Mesenteric fat pad (tissue), 1 donor: Measurements from ENCODE around the gene APOO. TPM values are rescaled to one million over a fixed set of nuclear protein-coding genes. Genes with fewer than 3 reads are reported as not detected.
"Not testable (repeated sequence)": the region's sequence is repeated elsewhere in the genome, so short reads cannot be mapped to it uniquely, and the experiment has no call there.

Source experiments
- DNase-seq: peaks from one replicate; pipeline ENCODE4 v3.0.0-alpha.2; 2020; ENCODE audit warnings: low spot score
- total RNA-seq: library from RNA; stranded (reverse); fragmentation: NEBNext Ultra II Directional; extraction: Animal tissue kit (Norgen Biotek cat#: 25700); gene quantifications from one replicate; pipeline ENCODE4 v1.2.1, GENCODE V29; 2021
- donor health status: DM: yes; HTN: yes; CAD: no.

APOO gene
- total RNA-seq, 1 donor from 2014 or later, result 21.6 TPM

- DNase-seq, result no peak
Measured at GRCh38 chrX:23904096-23904495, 3.6 kb downstream of the APOO start.

- no peak for DNase-seq
Measured at GRCh38 chrX:23902419-23902818, 5.3 kb downstream of the APOO start.

GRCh38 chrX:23901805-23902204 lies 5.9 kb downstream of the APOO start:
- no peak for DNase-seq

GRCh38 chrX:23901060-23901459 lies 6.7 kb downstream of the APOO start:
- DNase-seq, result no peak

- no peak for DNase-seq
Measured at GRCh38 chrX:23900220-23900797, 7.4 kb downstream of the APOO start.

GRCh38 chrX:23898412-23898959 lies 9.3 kb downstream of the APOO start:
- no peak for DNase-seq

GRCh38 chrX:23896981-23897380 lies 10.8 kb downstream of the APOO start:
- DNase-seq, result no peak

GRCh38 chrX:23896539-23896938 lies 11.2 kb downstream of the APOO start:
- DNase-seq, result not testable (repeated sequence)

GRCh38 chrX:23894993-23895392 lies 12.7 kb downstream of the APOO start:
- DNase-seq, result not testable (repeated sequence)

GRCh38 chrX:23890933-23891332 lies 16.8 kb downstream of the APOO start:
- no peak for DNase-seq

- no peak for DNase-seq
Measured at GRCh38 chrX:23888887-23889501, 18.7 kb downstream of the APOO start.

GRCh38 chrX:23887918-23888317 lies 19.8 kb downstream of the APOO start:
- no peak for DNase-seq

GRCh38 chrX:23887451-23887850 lies 20.3 kb downstream of the APOO start:
- DNase-seq, result no peak

GRCh38 chrX:23885803-23886202 lies 21.9 kb downstream of the APOO start:
- no peak for DNase-seq

- DNase-seq, result no peak
Measured at GRCh38 chrX:23884427-23885024, 23.2 kb downstream of the APOO start.

- DNase-seq, result no peak
Measured at GRCh38 chrX:23883737-23884354, 23.9 kb downstream of the APOO start.

GRCh38 chrX:23879380-23880090 lies 28.2 kb downstream of the APOO start:
- no peak for DNase-seq

GRCh38 chrX:23871905-23872546 lies 35.7 kb downstream of the APOO start:
- no peak for DNase-seq

- no peak for DNase-seq
Measured at GRCh38 chrX:23870041-23870440, 37.7 kb downstream of the APOO start.

- no peak for DNase-seq
Measured at GRCh38 chrX:23864742-23865326, 42.9 kb downstream of the APOO start.

GRCh38 chrX:23861952-23862351 lies 45.8 kb downstream of the APOO start:
- DNase-seq, result not testable (repeated sequence)
